Measurements from ENCODE around the gene PRKCI.

- TF ChIP-seq CTCF (IDR thresholded peaks at IDR 0.05) (no peak), POLR2A (IDR thresholded peaks at IDR 0.05) (no peak)
Measured at GRCh38 chr3:170323331-170323730, 101.1 kb downstream of the PRKCI start.
